Calu3 (cell line): ENCODE measurements around the gene NAPG. TPM values are rescaled to one million over a fixed set of nuclear protein-coding genes. Genes with fewer than 3 reads are reported as not detected.
A peak's percentile ranks its signal among the peaks of the same experiment; 100 is the strongest.

ENCODE experiments used
- BruUV-seq: library from RNA; stranded (reverse); fragments of 400-500 nt; replicated peaks from 2 replicates; lab custom pipeline; 2021; lab: Mats Ljungman, UMichigan
- CTCF ChIA-PET: fragments of 300-600 bp; sonication (Branson Sonifier 250); formaldehyde crosslinking; loops from one replicate; lab custom pipeline; 2022; ENCODE audit warnings: antibody characterized with exemption; lab: Charles Lee
- DNase-seq: peaks from one replicate; pipeline ENCODE4 v3.0.0; 2022
- H3K27ac Mint-ChIP-seq: one replicate; pipeline ENCODE4 v1.8.0; 2022; ENCODE audit warnings: mixed read lengths; ENCODE audit not compliant: unreplicated experiment
- H3K27me3 Mint-ChIP-seq: one replicate; pipeline ENCODE4 v1.8.0; 2022; ENCODE audit warnings: mixed read lengths; ENCODE audit not compliant: unreplicated experiment
- H3K36me3 Mint-ChIP-seq: one replicate; pipeline ENCODE4 v1.8.0; 2022; ENCODE audit warnings: mild to moderate bottlenecking, moderate library complexity, mixed read lengths; ENCODE audit not compliant: insufficient read depth, unreplicated experiment
- H3K4me1 Mint-ChIP-seq: one replicate; pipeline ENCODE4 v1.8.0; 2022; ENCODE audit warnings: mild to moderate bottlenecking, low read depth, mixed read lengths; ENCODE audit not compliant: unreplicated experiment
- H3K4me3 Mint-ChIP-seq: one replicate; pipeline ENCODE4 v1.8.0; 2022; ENCODE audit warnings: mild to moderate bottlenecking, low read depth, moderate library complexity, mixed read lengths; ENCODE audit not compliant: unreplicated experiment
- H3K9me3 Mint-ChIP-seq: one replicate; pipeline ENCODE4 v1.8.0; 2022; ENCODE audit warnings: low read depth, mixed read lengths; ENCODE audit not compliant: unreplicated experiment
- intact Hi-C: fragments of 100-400 bp; cut with micrococcal nuclease; formaldehyde crosslinking; loops from one replicate; pipeline ENCODE4 v1.10.0; 2022; ENCODE audit not compliant: unreplicated experiment
- total RNA-seq: library from RNA; stranded (reverse); gene quantifications from 2 replicates; pipeline ENCODE4 v1.2.3, GENCODE V29; 2022
- TF ChIP-seq, protein P1 (sequence below): fragments of 200-600 bp; IDR thresholded peaks from one replicate; pipeline ENCODE4 v1.8.0; 2022; ENCODE audit warnings: antibody characterized with exemption; ENCODE audit not compliant: unreplicated experiment

Gene NAPG
- total RNA-seq, 1 experiment from 2014 or later: 35.6 TPM

DNA sequence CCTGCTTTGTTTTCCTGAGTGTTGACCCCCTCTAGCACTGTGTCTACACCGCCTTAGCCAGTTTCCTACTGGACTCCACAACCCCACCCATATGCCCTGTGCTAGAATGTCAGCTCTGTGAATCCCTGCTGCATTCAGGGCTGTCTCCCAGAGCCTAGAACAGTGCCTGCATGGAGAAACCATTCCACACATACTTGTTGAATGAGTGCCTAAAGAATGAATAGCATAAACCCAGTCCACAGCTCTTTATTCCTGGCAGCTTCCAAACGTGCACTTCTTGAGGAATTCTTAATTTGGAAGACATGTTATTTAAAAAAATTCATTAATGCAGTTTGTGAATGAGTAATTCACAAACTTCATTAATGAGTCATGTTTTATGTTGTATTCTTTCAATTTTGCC is 6.5 kb upstream of the NAPG start:
- CTCF ChIA-PET: interaction anchor here (0.6 to 1.3 kb wide), 4 partner anchors 456 to 549 kb away, joined by 3 to 5 read pairs (median 4); no protein-coding TSS in a partner anchor
- no TSS peak for BruUV-seq
- DNase-seq: no peak
- intact Hi-C loops: no loop called here
- TF ChIP-seq, protein P1, sequence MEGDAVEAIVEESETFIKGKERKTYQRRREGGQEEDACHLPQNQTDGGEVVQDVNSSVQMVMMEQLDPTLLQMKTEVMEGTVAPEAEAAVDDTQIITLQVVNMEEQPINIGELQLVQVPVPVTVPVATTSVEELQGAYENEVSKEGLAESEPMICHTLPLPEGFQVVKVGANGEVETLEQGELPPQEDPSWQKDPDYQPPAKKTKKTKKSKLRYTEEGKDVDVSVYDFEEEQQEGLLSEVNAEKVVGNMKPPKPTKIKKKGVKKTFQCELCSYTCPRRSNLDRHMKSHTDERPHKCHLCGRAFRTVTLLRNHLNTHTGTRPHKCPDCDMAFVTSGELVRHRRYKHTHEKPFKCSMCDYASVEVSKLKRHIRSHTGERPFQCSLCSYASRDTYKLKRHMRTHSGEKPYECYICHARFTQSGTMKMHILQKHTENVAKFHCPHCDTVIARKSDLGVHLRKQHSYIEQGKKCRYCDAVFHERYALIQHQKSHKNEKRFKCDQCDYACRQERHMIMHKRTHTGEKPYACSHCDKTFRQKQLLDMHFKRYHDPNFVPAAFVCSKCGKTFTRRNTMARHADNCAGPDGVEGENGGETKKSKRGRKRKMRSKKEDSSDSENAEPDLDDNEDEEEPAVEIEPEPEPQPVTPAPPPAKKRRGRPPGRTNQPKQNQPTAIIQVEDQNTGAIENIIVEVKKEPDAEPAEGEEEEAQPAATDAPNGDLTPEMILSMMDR: no peak
- Mint-ChIP-seq H3K4me3 (no peak overlapping the region), H3K36me3 (no peaks in the 10 kb centered on the region), H3K4me1 (peaks cover 3% of the 10 kb centered on the region), H3K27ac (no peak overlapping the region), H3K9me3 (no peaks in the 10 kb centered on the region), H3K27me3 (peaks cover 78% of the 10 kb centered on the region)

DNA sequence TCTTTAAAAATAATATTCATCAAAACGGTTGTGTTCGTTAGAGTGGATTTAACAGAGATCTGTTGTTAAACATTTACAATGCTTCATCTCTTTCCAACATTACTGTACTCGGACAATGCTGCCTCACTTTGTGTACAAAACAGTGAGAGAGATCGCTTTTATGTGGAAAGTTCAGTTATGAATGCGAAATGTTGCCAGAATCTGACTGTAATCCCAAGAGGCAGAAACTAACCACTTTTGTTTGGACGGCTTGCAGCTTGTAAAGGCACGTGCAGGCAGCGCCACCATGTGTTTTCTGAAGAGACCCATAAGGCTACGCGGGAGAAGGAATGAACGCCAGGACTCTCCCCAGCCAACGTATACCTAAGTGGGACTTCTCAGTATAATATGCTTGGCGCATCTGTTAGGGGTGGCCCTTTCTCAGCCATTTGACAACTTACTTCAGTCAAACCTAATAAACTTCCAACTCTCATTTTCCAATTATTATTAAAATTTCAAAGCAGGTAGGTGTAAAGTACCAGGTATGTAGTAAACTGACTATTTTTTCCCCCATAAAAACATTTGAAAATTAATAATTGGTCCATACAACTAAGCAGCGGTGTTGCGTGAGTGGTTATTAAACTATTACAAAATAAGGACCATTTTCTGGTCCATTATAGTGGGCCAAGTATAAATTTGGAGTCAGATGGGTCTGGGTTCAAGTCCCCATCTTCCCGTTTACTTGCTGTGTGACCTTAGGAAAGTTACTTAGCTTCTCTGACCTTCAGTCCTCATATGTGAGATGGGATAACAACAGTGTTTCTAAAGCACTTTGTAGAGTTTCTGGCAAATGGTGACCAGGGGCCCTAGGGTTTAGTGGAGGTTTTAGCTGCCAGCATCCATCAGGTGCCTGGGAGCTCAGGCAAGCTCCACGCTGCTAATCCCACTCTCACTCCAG is 5.6 kb upstream of the NAPG start:
- DNase-seq: peak; percentile 74
- Mint-ChIP-seq H3K9me3 (no peaks in the 10 kb centered on the region), H3K27ac (no peak overlapping the region), H3K4me1 (peaks cover 12% of the 10 kb centered on the region), H3K27me3 (peaks cover 71% of the 10 kb centered on the region), H3K4me3 (no peak overlapping the region), H3K36me3 (peaks cover 5% of the 10 kb centered on the region)
- no TSS peak for BruUV-seq
- CTCF ChIA-PET: interaction anchor here (0.6 to 1.3 kb wide), 2 partner anchors 457 to 514 kb away, joined by 5 read pairs; no protein-coding TSS in a partner anchor
- intact Hi-C loops: loop anchor here (1.0 to 5.0 kb wide), 3 partner anchors 443 to 549 kb away; no protein-coding TSS in a partner anchor
- TF ChIP-seq, protein P1: peak; percentile 63

DNA sequence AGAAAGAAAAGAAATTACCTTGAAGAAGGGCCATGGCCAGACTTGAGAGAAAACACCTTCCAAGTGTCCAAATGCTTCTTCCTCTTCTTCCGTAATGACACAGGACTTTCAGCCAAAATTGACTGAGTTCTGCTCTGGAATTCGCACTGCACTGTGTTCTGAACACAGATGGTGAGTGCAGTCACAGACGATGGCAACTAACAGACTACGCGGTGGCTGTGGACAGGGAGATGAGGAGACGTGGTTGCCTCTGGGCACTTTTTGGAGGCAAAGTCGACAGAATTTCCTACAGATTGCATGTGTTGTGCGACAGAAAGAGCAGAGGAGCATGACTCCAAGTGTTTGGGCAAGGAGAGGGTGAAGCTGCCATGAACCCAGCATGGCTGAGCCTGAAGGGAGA is 4.3 kb upstream of the NAPG start:
- DNase-seq: no peak
- Mint-ChIP-seq H3K9me3 (no peaks in the 10 kb centered on the region), H3K4me1 (peaks cover 14% of the 10 kb centered on the region), H3K36me3 (peaks cover 18% of the 10 kb centered on the region), H3K27me3 (peaks cover 58% of the 10 kb centered on the region), H3K4me3 (no peak overlapping the region), H3K27ac (no peak overlapping the region)
- TF ChIP-seq, protein P1: no peak
- no TSS peak for BruUV-seq
- intact Hi-C loops: loop anchor here (5.0 kb wide), 2 partner anchors 444 to 504 kb away; no protein-coding TSS in a partner anchor
- CTCF ChIA-PET: no interaction called here

DNA sequence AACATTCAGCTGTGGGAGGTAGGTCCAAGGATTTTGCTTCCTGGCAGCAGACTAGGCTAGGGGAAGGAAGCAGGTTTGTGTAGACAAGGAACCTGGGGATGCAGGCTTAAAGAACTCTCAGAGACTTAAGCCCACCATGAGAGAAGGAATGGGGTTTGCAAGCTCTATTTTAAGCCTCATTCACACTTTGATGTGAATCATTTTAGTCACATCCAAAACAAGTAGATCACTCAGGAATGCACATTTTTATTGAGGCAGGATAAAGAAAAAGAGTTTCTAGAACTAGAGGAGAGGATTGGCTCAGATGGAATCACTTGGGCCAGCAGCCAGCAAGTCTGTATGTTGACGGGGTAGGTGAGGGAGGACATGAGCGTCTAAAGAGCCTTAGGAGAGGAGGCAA is 3.3 kb upstream of the NAPG start:
- Mint-ChIP-seq H3K4me3 (no peak overlapping the region), H3K27me3 (peaks cover 48% of the 10 kb centered on the region), H3K4me1 (peaks cover 21% of the 10 kb centered on the region), H3K27ac (no peak overlapping the region), H3K36me3 (peaks cover 28% of the 10 kb centered on the region), H3K9me3 (no peaks in the 10 kb centered on the region)
- BruUV-seq: no TSS peak
- CTCF ChIA-PET: interaction anchor here (0.6 to 0.9 kb wide), 2 partner anchors 504 to 549 kb away, joined by 4 read pairs; no protein-coding TSS in a partner anchor
- intact Hi-C loops: loop anchor here (5.0 kb wide), 2 partner anchors 445 to 505 kb away; no protein-coding TSS in a partner anchor
- no peak for DNase-seq
- TF ChIP-seq, protein P1: no peak
